Left lobe of liver (tissue), 2 donors: ENCODE results near the gene RASSF4. TPM values are rescaled to one million over a fixed set of nuclear protein-coding genes. Genes with fewer than 3 reads are reported as not detected.

ENCODE experiments used
- ATAC-seq: fragments of 200-7000 bp; cut with Tn5 transposase; one replicate; pipeline ENCODE4 v1.9.1; 2020; ENCODE audit warnings: mild to moderate bottlenecking, moderate library complexity
- DNase-seq: peaks from one replicate; pipeline ENCODE4 v3.0.0-alpha.2; 2020; ENCODE audit warnings: low spot score
- total RNA-seq: library from RNA; stranded (reverse); gene quantifications from one replicate; pipeline ENCODE4 v1.2.1, GENCODE V29; 2021
- donor health status: DM: no; HTN: no; CAD: no; lungs with moderate emphysema.
- donor health status: DM: no; HTN: yes; CAD: no.

RASSF4 gene
- total RNA-seq, 1 donor from 2014 or later, result 25.0 TPM

DNA sequence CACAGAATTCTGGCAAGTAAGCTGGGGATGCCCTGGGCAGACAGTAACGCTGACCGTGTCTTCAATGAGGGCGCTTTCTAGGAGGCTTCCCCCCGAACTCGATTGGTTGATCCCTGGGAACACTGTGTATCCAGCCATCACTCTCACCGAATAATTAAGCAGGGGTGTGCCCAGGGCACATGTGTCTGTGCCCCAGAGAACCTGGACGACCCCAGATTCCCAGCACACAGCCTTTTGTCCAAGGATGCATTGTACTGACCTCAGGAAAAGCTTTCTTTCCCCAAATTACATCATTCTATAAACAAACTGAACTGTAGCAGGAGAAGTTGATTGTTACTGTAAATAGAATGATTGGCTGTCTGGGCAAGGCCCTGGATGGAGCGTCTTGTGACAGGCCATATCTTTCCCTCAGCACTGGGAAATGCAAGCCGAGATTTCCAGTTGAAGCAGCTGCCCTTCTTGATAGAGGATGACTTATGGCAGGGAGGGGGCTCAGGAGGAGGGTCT is 25.6 kb downstream of the RASSF4 start:
- DNase-seq (no peak), ATAC-seq (no peak)

DNA sequence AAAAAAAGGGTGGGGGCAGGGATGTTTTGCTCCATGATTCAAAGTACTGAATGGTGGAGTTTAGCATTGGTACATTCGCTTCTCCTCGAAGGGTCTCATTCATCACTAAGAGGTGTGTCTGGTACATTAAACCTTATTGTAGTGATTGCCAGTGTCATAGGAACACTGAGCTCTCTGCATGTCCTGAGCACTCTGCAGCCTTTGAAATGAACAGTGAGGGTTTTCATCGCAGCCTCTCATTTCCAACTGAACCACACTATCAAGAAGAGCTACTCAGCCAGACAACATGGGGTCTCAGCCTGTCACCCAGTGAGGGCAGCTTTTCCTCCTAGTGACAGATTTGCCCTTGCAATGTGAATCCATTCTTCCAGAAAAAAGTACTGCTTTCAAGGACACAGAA is 26.6 kb downstream of the RASSF4 start:
- DNase-seq, result no peak

GRCh38 chr10:44986670-44987069 is 27.1 kb downstream of the RASSF4 start:
- ATAC-seq, result no peak
- DNase-seq, result no peak

More for the DNA sequence above, 26.6 kb downstream of the RASSF4 start:
- no peak for ATAC-seq

DNA sequence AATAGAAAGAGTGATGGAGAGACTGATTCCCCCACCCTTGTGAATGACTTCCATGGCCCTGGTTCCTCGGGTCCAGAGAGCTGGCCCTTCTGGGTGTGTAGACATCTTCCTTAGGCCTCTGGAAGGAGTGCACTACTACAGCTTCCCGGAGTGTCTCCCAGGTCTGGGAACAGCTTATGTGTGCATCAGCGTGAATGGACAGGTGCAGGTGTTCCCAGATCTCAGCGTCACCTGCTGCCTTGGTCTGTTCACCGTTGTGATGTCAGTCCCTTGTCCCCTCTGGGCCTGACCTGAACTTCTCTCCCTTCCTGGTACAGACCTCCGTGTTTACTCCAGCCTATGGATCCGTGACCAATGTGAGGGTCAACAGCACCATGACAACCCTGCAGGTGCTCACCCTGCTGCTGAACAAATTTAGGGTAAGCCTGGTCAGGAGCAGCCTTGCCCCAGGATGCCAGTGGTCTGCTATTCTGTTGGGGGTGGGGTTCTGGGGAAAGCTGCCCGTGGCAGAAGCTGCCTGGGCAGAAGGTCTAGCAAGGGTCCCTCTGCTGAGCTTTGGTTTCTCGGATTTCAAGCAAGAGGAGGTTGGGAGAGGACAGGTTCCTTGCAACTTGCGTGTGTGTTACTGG is 29.5 kb downstream of the RASSF4 start:
- no peak for DNase-seq

DNA sequence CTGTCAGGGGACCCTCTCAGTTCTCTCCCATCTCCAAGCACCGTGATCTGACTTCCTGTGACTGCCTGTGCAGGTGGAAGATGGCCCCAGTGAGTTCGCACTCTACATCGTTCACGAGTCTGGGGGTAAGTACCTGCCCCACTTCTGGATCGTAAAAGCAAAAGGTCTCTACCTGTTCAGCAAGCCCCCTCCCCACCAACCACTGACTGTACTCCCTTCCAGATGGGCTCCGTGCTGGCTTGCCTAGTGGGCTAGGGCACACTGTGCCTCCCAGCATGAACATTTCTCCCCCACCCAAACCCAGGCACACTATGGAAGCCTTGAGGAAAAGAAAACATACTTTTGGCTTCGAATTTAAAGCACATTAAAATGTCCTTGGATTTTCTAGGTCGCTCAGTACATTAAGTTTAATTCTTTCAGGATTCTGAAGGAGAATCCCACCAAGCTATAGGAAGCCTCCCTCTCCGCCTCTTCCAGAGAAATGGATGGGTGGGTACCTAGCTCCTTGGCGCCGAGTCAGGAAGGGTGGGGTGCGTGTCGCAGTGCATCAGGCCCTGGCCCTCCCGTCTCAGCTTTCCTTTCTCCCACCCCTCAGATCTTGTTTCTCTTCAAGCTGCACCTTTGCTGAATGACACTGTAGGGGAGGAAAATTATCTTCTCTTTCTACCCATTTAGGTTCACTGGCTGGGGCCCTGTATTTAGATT is 30.1 kb downstream of the RASSF4 start:
- DNase-seq (no peak), ATAC-seq (no peak)

More for the DNA sequence above, 29.5 kb downstream of the RASSF4 start:
- no peak for ATAC-seq

DNA sequence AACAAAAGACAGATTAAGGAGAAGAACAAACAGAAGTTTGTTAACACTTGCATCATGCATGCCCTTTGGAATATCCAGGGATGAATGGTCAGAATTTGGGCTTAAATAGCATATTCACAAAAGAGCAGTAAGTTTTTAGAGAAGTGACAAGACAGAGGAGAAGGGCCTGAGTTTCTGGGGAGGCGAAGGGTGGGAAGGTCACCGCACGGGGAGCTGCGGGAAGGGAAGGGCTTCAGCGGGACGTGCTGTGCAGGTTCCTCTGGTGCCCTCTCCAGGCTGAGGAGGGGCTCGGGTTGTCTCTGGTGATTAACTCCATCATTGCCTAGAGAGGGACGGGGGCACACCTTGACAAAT is 30.7 kb downstream of the RASSF4 start:
- DNase-seq (peak; percentile 47), ATAC-seq (peak; percentile 67)

DNA sequence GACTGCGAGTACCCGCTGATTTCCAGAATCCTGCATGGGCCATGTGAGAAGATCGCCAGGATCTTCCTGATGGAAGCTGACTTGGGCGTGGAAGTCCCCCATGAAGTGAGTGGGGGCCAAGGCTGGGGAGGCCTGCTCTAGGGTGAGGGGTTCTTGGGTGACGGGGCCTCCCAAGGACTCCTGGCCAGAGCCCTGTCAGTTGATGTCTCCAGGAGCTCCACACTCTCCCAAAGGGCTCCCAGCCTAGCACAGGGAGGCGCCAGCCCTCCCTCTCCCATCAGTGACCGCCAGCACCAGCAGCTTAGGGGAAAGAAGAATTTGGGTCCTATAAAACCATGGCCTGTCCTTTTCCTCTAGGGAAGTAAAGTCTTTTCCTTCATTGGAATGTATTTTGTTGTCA is 31.4 kb downstream of the RASSF4 start:
- DNase-seq (peak; percentile 42), ATAC-seq (no peak)

DNA sequence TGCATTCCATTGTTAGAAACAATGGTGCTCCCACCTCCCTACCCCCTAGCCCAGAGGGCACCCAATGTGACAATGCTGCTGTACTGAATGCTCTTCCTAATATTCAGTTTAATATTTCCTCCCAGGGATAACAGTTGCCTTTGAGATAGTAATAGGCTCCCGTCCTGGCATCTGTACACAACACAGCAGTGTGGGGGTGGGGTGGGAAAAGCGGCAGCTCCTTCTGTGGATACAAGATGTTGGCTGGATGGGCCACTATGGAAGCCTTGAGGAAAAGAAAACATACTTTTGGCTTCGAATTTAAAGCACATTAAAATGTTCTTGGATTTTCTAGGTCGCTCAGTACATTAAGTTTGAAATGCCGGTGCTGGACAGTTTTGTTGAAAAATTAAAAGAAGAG is 32.0 kb downstream of the RASSF4 start:
- ATAC-seq, result no peak
- DNase-seq, result peak; percentile 42

DNA sequence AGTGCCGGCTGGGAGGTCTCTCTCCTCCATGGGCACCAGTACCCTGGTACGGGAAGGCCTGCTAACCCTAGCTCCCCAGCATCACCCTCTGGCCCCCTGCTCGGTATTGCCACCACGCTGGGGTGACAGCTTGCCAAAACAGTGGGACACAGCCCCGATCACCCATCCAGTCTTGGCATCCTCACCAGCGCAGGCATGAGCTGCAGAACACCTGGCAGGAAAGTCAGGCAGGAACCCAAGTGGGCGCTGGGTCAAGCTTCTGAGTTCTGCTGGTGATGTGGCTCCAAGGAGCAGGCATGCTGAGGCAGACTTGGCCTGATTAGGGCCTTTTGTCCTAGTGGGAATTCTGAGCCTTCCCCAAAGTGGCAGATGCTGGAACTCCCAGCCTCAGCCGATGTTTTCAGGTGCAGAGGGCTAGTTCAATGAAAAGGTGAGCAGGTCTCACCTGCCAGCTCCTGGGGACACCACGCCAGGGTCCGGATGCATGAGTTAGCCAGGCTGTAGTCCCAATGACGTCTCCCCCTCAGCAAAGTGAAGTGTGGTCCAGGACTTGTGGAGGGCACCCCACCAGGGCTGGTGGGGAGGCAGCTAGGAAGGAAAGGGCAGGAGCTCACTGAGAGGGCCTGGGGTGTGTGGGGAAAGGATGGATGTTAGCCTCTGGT is 32.6 kb downstream of the RASSF4 start:
- ATAC-seq (peak; percentile 49), DNase-seq (peak; percentile 83)

- DNase-seq (no peak), ATAC-seq (no peak)
Measured at GRCh38 chr10:44992732-44993225, 33.2 kb downstream of the RASSF4 start.

GRCh38 chr10:44993226-44993921 is 33.8 kb downstream of the RASSF4 start:
- no peak for ATAC-seq
- DNase-seq, result no peak

- ATAC-seq (no peak), DNase-seq (no peak)
Measured at GRCh38 chr10:44993922-44994751, 34.5 kb downstream of the RASSF4 start.

DNA sequence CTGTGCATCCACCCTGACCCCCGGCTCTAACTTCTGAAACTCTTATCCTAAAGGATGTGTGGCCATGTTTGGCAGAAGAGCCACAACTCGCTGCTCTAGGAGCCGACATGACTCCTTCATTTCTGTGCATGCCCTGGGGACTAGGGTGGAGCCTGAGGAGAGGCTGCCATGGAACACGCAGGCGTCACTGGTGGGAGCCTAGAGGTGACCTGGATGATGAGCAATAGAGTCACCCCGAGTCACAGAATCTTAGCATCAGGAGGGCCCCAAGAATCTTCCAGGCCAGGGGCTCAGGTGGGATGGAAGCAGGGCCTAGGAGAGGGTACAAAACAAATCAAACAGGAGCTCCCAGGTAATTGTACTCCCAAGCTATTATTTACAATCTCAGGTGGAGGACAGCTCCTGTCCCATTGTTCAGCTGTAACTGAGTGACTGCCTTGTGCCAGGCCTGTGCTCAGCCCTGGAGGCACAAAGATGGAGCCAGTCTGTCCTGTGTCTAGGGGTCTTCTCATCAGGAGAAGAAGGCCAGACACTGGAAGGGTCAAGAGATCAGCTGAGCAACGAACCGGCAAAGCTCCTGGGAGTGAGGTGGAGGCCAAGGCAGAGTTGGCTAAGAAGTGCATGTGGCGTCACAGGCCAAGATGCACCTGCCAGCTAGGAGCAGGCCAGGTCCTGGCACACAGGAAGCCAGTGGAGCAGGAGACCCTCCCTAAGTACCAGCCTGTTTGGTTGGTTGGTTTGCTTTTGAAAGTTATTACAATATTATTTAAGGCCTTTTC is 35.3 kb downstream of the RASSF4 start:
- ATAC-seq (peak; percentile 20), DNase-seq (peak; percentile 60)

GRCh38 chr10:44995581-44995913 is 35.9 kb downstream of the RASSF4 start:
- no peak for ATAC-seq
- no peak for DNase-seq

GRCh38 chr10:44995914-44996669 is 36.5 kb downstream of the RASSF4 start:
- DNase-seq (peak; percentile 82), ATAC-seq (peak; percentile 59)

DNA sequence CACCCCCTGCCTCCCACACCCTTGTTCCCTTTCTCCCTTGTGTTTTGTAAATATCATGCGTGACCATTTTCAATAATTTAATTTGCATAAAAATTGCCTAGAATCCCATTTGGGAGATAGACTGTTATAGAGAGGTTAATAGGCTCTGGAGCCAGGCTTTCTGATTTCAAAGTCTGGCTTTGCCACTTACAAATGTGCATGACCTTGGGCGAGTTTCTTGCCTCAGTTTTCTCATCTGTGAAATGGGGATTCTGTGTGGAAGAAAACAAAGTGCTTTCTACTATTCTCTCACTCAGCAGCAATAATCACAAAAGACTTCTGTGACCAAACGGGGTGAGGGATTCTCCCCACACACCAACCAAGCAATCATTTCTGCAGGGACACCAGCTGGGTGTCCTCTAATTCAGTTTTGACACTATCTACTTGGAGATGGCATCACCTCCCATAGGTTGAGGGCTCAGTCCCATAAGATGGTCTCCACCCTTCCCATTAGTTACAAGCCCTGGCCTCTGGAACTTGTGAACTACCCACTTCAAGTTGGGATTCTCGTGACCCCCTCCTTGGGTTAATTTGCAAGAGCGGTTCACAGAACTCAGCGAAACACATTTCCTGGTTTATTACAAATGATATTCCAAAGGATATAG is 37.6 kb downstream of the RASSF4 start:
- ATAC-seq (no peak), DNase-seq (no peak)

- ATAC-seq, result no peak
- DNase-seq, result no peak
Measured at GRCh38 chr10:44998146-44998631, 38.6 kb downstream of the RASSF4 start.

GRCh38 chr10:45000138-45000751 is 40.6 kb downstream of the RASSF4 start:
- ATAC-seq (peak; percentile 40), DNase-seq (peak; percentile 75)
